ENCODE measurements around the gene C5orf47.

The C5orf47 gene

GRCh38 chr5:174022384-174023095 is 33.6 kb downstream of the C5orf47 start:
- no peak for DNase-seq

- DNase-seq: no peak
Observed at GRCh38 chr5:174030286-174030685, 41.3 kb downstream of the C5orf47 start.

GRCh38 chr5:174044466-174045254 is 55.7 kb downstream of the C5orf47 start:
- no peak for DNase-seq

GRCh38 chr5:174045470-174046025 is 56.6 kb downstream of the C5orf47 start, which contains the start of gene NSG2:
Gene NSG2, plus strand, starts transcription at chr5:174045706. Its CDS starts 1,050 bp downstream, at chr5:174046756.
- peak; percentile 39 to 95 (median 84) for DNase-seq

- DNase-seq: no peak
Observed at GRCh38 chr5:174046558-174046957, 57.6 kb downstream of the C5orf47 start.

GRCh38 chr5:174047472-174048099 is 58.6 kb downstream of the C5orf47 start:
- peak in 9 of 58 donors; percentile 5 to 48 (median 24) for DNase-seq

- no peak for DNase-seq
Observed at GRCh38 chr5:174052636-174053035, 63.7 kb downstream of the C5orf47 start.

- DNase-seq: peak in 13 of 58 donors; percentile 7 to 43 (median 25)
Observed at GRCh38 chr5:174053905-174054304, 64.9 kb downstream of the C5orf47 start.

Measured in anterior cingulate cortex (tissue), 58 donors.